ENCODE results near the gene CNNM2.
"Not testable (repeated sequence)": the region's sequence is repeated elsewhere in the genome, so short reads cannot be mapped to it uniquely, and the experiment has no call there.

The CNNM2 gene

GRCh38 chr10:103111918-103112877 is 194.1 kb downstream of the CNNM2 start:
- DNase-seq: peak; percentile 22

- no peak for DNase-seq
Observed at GRCh38 chr10:103114876-103115275, 196.8 kb downstream of the CNNM2 start.

- no peak for DNase-seq
Observed at GRCh38 chr10:103117247-103117646, 199.2 kb downstream of the CNNM2 start.

- no peak for DNase-seq
Observed at GRCh38 chr10:103120546-103120945, 202.5 kb downstream of the CNNM2 start.

GRCh38 chr10:103120977-103121735 is 203.1 kb downstream of the CNNM2 start:
- no peak for DNase-seq

- DNase-seq: no peak
Observed at GRCh38 chr10:103123282-103124024, 205.4 kb downstream of the CNNM2 start.

- no peak for DNase-seq
Observed at GRCh38 chr10:103124420-103125096, 206.5 kb downstream of the CNNM2 start.

GRCh38 chr10:103125323-103126267 is 207.5 kb downstream of the CNNM2 start:
- no peak for DNase-seq

- DNase-seq: no peak
Observed at GRCh38 chr10:103127241-103127640, 209.1 kb downstream of the CNNM2 start.

GRCh38 chr10:103130180-103130579 is 212.1 kb downstream of the CNNM2 start:
- DNase-seq: not testable (repeated sequence)

- DNase-seq: no peak
Observed at GRCh38 chr10:103130910-103131309, 212.8 kb downstream of the CNNM2 start.

GRCh38 chr10:103135168-103135567 is 217.1 kb downstream of the CNNM2 start:
- DNase-seq: not testable (repeated sequence)

GRCh38 chr10:103139803-103140202 is 221.7 kb downstream of the CNNM2 start:
- no peak for DNase-seq
